Spleen (tissue), 11 donors: ENCODE results near the gene TMEM239. TPM values are rescaled to one million over a fixed set of nuclear protein-coding genes. Genes with fewer than 3 reads are reported as not detected.
A peak's percentile ranks its signal among the peaks of the same experiment; 100 is the strongest.

Source experiments
- DNase-seq: peaks from one replicate; pipeline ENCODE4 v3.0.0-alpha.2; 2020
- H3K27ac ChIP-seq, 8 donors: fragments of 200-600 bp; sonication (generic) in 7 of 8; 1 replicate in 4 of 8; 2 replicates in 4 of 8; pipeline versions ENCODE4 v1.5.0 to v1.8.0; 2016 to 2021; ENCODE audit warnings: inconsistent platforms in 4 of 8, mild to moderate bottlenecking in 4 of 8, moderate library complexity in 1 of 8
- H3K27me3 ChIP-seq, 7 donors: fragments of 200-600 bp; sonication (generic) in 6 of 7; replicated peaks in 1 of 7; 1 replicate in 4 of 7; 2 replicates in 3 of 7; pipeline versions ENCODE4 v1.5.0 to v1.8.0; 2016 to 2021; ENCODE audit warnings: inconsistent platforms in 3 of 7, mild to moderate bottlenecking in 1 of 7
- H3K36me3 ChIP-seq, 6 donors: fragments of 200-600 bp; sonication (generic) in 5 of 6; 1 replicate in 4 of 6; 2 replicates in 2 of 6; pipeline versions ENCODE4 v1.5.0 to v1.8.0; 2016 to 2021; ENCODE audit warnings: inconsistent platforms in 2 of 6
- H3K4me1 ChIP-seq, 6 donors: fragments of 200-600 bp; sonication (generic) in 5 of 6; 1 replicate in 3 of 6; 2 replicates in 3 of 6; pipeline versions ENCODE4 v1.5.0 to v1.8.0; 2016 to 2021; ENCODE audit warnings: inconsistent platforms in 3 of 6
- H3K4me3 ChIP-seq, 8 donors: fragments of 200-600 bp; sonication (generic) in 7 of 8; 1 replicate in 4 of 8; 2 replicates in 4 of 8; pipeline versions ENCODE4 v1.5.0 to v1.8.0; 2016 to 2021; ENCODE audit warnings: inconsistent platforms in 4 of 8, mild to moderate bottlenecking in 4 of 8, moderate library complexity in 2 of 8
- H3K9me3 ChIP-seq, 8 donors: fragments of 200-600 bp; sonication (generic) in 7 of 8; 1 replicate in 4 of 8; 2 replicates in 4 of 8; pipeline versions ENCODE4 v1.5.0 to v1.8.0; 2016 to 2021; ENCODE audit warnings: inconsistent platforms in 4 of 8
- POLR2A ChIP-seq, 3 donors: fragments of 450-650 bp; IDR thresholded peaks; one replicate each; pipeline ENCODE4 v1.5.1; 2017; ENCODE audit warnings: antibody characterized with exemption in 3 of 3, mild to moderate bottlenecking in 1 of 3
- POLR2AphosphoS5 ChIP-seq, 3 donors: sonication (generic); formaldehyde crosslinking; IDR thresholded peaks; one replicate each; pipeline ENCODE4 v1.5.1; 2017; ENCODE audit warnings: antibody characterized with exemption in 3 of 3
- WGBS, 5 donors: extraction: QIAGEN DNeasy Blood & Tissue Kit in 3 of 5; methylation state at CpG; one replicate each; pipeline versions ENCODE4 v1.1.5 to v1.1.7; 2013 to 2018; 5-methylcytosine and 5-hydroxymethylcytosine counted together
- intact Hi-C: fragments of 100-400 bp; cut with DNase I; formaldehyde crosslinking; loops from one replicate; pipeline ENCODE4 v1.15.0; 2023; ENCODE audit warnings: low total_unique reads
- polyA plus RNA-seq, 3 donors: library from polyadenylated mRNA; stranded (reverse); fragments of 200-250 nt; gene quantifications; one replicate each; pipeline ENCODE4 v1.2.1, GENCODE V29; 2013
- total RNA-seq, 7 donors: library from RNA; depleted of rRNA in 3 of 7; stranded (reverse); fragments of >200 nt in 3 of 7; fragmentation: NEBNext Ultra II Directional in 4 of 7; extraction: Animal tissue kit (Norgen Biotek cat#: 25700) in 4 of 7; gene quantifications; one replicate each; pipeline versions ENCODE4 v1.1.0 to v1.2.1, GENCODE V29; 2016 to 2021
- TF ChIP-seq, protein P1 (sequence below), 11 experiments: fragments of 200-600 bp in 7 of 11; fragments of 450-650 bp in 4 of 11; sonication (generic) in 4 of 11; IDR thresholded peaks in 8 of 11; conservative IDR thresholded peaks in 3 of 11; 1 replicate in 7 of 11; 2 replicates in 4 of 11; pipeline versions ENCODE4 v1.4.0 to v1.8.0; 2016 to 2021; ENCODE audit warnings: antibody characterized with exemption in 11 of 11, inconsistent platforms in 4 of 11, mild to moderate bottlenecking in 1 of 11
- donor health status: healthy with polysubstance abuse.
- donor health status: DM: no; HTN: no; CAD: no; lungs with moderate emphysema.
- donor health status: DM: no; HTN: no; CAD: no.
- donor health status: Bipolar disorder and iron deficiency.
- donor health status: healthy.
- donor health status: DM: no; HTN: no; CAD: no.
- donor health status: DM: yes; HTN: yes; CAD: no.

The TMEM239 gene
- total and polyA plus RNA-seq, 10 donors = not detected

DNA sequence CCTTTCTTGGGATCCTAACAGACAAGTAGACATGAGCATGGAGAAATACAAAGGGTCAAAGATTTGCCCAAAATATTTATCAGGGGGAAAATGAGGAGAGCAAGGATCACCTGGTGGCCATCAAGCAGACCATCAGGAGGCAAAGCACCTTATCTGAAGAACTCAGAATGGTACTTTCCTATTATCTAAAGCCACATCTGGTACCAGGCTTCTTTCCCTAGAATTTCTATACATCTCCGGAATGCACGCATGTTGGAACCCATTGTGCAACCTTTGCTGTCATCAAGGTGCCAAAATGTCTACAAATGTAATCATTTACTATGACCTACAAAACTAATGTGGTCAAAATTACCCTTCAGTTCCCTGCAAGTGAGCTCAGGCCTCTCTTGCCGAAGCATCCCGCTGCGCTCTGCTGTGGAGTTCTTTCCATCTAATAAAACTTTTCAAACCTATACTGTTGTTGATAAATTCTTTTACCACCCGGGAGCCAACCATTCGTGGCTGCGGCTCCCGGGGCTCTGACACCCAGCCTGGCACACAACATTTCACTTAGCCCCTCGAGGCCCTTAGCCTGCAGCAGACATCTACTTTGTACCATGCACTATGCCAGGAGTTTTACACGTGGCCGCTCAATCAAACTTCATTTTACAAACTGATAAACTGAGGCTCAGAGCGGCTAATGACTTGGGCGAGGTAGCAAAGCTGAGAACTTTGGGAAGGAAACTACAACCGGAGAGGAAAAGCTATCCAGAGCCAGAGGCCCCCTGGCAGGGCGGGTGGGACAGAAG is 11.9 kb upstream of the TMEM239 start:
- Histone ChIP-seq H3K9me3 (no peaks in the 10 kb centered on the region), H3K36me3 (no peaks in the 10 kb centered on the region), H3K27me3 (peaks cover 0 to 97% (median 46%) of the 10 kb centered on the region in 7 donors), H3K4me3 (no peak overlapping the region), H3K27ac (no peak overlapping the region), H3K4me1 (peaks cover 3 to 30% (median 24%) of the 10 kb centered on the region in 6 donors)
- intact Hi-C loops = no loop called here
- whole genome bisulfite sequencing, 5 donors = 67 to 77% (median 69%) methylated on average over 16 of the region's 16 CpGs
- TF ChIP-seq POLR2A (IDR thresholded peaks at IDR 0.05) = no peak
- no peak for TF ChIP-seq POLR2AphosphoS5 (IDR thresholded peaks at IDR 0.05)
- TF ChIP-seq, protein P1, sequence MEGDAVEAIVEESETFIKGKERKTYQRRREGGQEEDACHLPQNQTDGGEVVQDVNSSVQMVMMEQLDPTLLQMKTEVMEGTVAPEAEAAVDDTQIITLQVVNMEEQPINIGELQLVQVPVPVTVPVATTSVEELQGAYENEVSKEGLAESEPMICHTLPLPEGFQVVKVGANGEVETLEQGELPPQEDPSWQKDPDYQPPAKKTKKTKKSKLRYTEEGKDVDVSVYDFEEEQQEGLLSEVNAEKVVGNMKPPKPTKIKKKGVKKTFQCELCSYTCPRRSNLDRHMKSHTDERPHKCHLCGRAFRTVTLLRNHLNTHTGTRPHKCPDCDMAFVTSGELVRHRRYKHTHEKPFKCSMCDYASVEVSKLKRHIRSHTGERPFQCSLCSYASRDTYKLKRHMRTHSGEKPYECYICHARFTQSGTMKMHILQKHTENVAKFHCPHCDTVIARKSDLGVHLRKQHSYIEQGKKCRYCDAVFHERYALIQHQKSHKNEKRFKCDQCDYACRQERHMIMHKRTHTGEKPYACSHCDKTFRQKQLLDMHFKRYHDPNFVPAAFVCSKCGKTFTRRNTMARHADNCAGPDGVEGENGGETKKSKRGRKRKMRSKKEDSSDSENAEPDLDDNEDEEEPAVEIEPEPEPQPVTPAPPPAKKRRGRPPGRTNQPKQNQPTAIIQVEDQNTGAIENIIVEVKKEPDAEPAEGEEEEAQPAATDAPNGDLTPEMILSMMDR (IDR thresholded peaks at IDR 0.05 in 8 of 11, conservative IDR thresholded peaks at IDR 0.05 in 3 of 11) = no peak
- no peak for DNase-seq

DNA sequence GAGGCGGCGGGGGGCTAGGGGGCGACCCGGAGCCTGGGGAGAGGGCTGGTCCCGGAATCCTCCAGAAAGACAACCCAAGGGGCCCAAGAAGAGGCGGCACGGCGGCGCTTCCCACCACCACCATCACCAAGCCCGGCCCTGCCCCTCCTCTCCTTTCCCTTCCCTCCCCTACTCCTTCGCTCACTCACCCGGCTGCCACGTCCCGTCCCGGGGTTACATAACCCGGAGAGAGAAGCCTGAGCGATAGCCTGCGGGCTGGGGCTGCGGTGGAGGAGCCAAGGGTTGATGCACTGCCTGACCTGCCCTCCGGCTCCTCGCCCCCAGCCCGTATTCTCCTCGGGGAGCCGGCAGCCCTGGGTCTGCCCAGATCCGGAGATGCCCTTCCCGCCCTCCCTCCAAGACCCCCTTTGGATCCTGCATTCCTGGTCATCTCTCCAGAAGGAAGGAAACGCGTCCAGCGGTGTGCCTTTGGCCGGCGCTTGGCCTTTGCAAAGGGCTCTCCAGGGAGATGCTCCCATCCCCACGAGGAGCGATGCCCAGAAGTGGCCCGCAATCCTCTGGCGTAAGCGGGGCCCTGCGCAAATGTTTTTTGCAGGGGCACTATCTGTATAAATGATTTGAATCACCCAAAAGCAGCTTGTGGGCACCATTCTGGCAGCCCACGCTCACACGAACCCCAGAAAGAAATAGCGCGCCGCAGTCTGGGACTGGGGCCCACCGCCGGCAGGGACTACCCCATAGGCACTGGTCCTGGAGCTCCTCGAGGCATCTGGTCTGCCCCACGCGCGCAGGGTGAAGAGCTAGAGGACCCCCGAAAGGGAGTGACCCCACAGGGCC is 11.1 kb upstream of the TMEM239 start:
- Histone ChIP-seq H3K36me3 (no peaks in the 10 kb centered on the region), H3K9me3 (no peaks in the 10 kb centered on the region), H3K27ac (no peak overlapping the region), H3K4me3 (no peak overlapping the region), H3K4me1 (peaks cover under 1 to 22% (median 15%) of the 10 kb centered on the region in 6 donors), H3K27me3 (peaks cover 0 to 97% (median 38%) of the 10 kb centered on the region in 7 donors)
- 19 to 24% (median 22%) methylated on average over 40 to 49 of the region's 49 CpGs for WGBS, 5 donors
- intact Hi-C loops = no loop called here
- DNase-seq = peak; percentile 70
- TF ChIP-seq POLR2AphosphoS5 (IDR thresholded peaks at IDR 0.05) (no peak), POLR2A (IDR thresholded peaks at IDR 0.05) (no peak)
- TF ChIP-seq, protein P1 (IDR thresholded peaks at IDR 0.05 in 8 of 11, conservative IDR thresholded peaks at IDR 0.05 in 3 of 11) = no peak

DNA sequence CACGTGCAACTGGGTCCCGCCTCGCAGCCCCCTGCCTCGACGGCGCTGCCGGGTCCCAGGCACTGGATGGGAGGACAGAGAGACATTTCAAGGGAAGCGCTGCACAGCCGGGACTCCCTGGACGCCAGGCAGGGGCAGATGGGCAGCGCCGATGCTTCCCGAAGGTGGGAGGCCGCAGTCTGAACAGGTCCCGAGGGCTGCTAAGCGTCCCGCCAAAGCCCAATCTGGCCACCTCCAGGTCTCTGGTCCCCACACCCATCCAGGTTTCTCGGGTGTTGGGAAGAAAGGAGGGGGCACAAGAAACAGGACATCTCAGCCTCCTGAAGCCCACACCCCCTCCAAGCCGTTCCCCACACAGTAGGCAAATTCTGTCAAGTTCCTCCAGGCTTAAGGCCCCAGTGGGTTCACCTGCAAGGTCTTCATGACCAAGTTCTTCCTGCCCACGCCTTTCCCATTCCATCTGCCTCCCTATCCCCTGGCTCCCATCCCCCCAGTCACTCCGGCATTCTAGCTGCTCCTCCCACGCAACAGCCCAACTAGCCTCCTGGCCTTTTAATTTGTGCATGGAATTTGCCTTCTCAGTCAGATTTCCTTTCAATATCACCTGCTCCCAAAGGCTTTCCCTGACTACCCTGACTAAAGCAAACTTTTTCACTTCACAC is 10.3 kb upstream of the TMEM239 start:
- Histone ChIP-seq H3K36me3 (no peaks in the 10 kb centered on the region), H3K27ac (no peak overlapping the region), H3K4me1 (peaks cover 0 to 14% (median 8%) of the 10 kb centered on the region in 6 donors), H3K4me3 (no peak overlapping the region), H3K27me3 (peaks cover 0 to 97% (median 30%) of the 10 kb centered on the region in 7 donors), H3K9me3 (no peaks in the 10 kb centered on the region)
- intact Hi-C loops = no loop called here
- TF ChIP-seq POLR2AphosphoS5 (IDR thresholded peaks at IDR 0.05) (no peak), POLR2A (IDR thresholded peaks at IDR 0.05) (no peak)
- TF ChIP-seq, protein P1 (IDR thresholded peaks at IDR 0.05 in 8 of 11, conservative IDR thresholded peaks at IDR 0.05 in 3 of 11) = no peak
- no peak for DNase-seq
- WGBS, 5 donors = 54 to 62% (median 57%) methylated on average over 22 of the region's 22 CpGs
